GM12878 (cell line): ENCODE data around the gene GLB1L3. TPM values are rescaled to one million over a fixed set of nuclear protein-coding genes. Genes with fewer than 3 reads are reported as not detected.

Source experiments
- ATAC-seq: fragments of 200-7000 bp; cut with Tn5 transposase; 3 replicates; pipeline ENCODE4 v1.9.1; 2020; ENCODE audit warnings: mild to moderate bottlenecking, moderate library complexity
- BruUV-seq: library from RNA; stranded (reverse); fragments of 400-500 nt; replicated peaks from 2 replicates; lab custom pipeline; 2021; lab: Mats Ljungman, UMichigan
- CTCF ChIA-PET: fragments of 300-600 bp; sonication (Branson Sonifier 250); formaldehyde crosslinking; extraction: SDS; loops from one replicate; lab custom pipeline; 2021; ENCODE audit warnings: inconsistent platforms; lab: Yijun Ruan, JAX
- POLR2A ChIA-PET: fragments of 350-600 bp; formaldehyde crosslinking; extraction: SDS; loops from one replicate; lab custom pipeline; 2021; ENCODE audit warnings: inconsistent platforms; lab: Charles Lee
- RAD21 ChIA-PET: fragments of 300-600 bp; sonication (Branson Sonifier 250); formaldehyde crosslinking; loops from one replicate; lab custom pipeline; 2023; ENCODE audit warnings: antibody characterized with exemption; ENCODE audit not compliant: unreplicated experiment; lab: Charles Lee
- SMC1A ChIA-PET: fragments of 300-600 bp; sonication (Branson Sonifier 250); formaldehyde crosslinking; loops from one replicate; lab custom pipeline; 2023; ENCODE audit not compliant: unreplicated experiment, uncharacterized antibody; lab: Charles Lee
- DNase-seq: peaks from one replicate; pipeline ENCODE4 v3.0.0-alpha.2; 2011; ENCODE audit warnings: low read depth, low spot score
- FAIRE-seq: peaks from 3 replicates; lab custom pipeline; 2011; peaks lifted over from hg19 to GRCh38; lab: Jason Lieb, UNC
- H2AFZ ChIP-seq: 2 replicates; pipeline ENCODE4 v1.6.0; 2011; ENCODE audit warnings: low read depth, low read length, control low read depth; ENCODE audit not compliant: control insufficient read depth
- H3K27ac ChIP-seq: 2 replicates; pipeline ENCODE4 v1.5.1; 2011; ENCODE audit warnings: control low read depth; ENCODE audit not compliant: control insufficient read depth, insufficient read depth
- H3K27me3 ChIP-seq, 2 experiments: replicated peaks in 1 of 2; 2 replicates each; pipeline versions ENCODE4 v1.6.0 to v1.6.1; 2011; ENCODE audit warnings: low read length in 1 of 2; ENCODE audit not compliant: control insufficient read depth in 2 of 2, insufficient read depth in 2 of 2
- H3K36me3 ChIP-seq, 2 experiments: 2 replicates each; pipeline ENCODE4 v1.5.1; 2011; ENCODE audit warnings: low read length in 1 of 2; ENCODE audit not compliant: control insufficient read depth in 2 of 2, insufficient read depth in 2 of 2
- H3K4me1 ChIP-seq: 2 replicates; pipeline ENCODE4 v1.6.1; 2011; ENCODE audit warnings: mild to moderate bottlenecking, low read length, moderate library complexity, mixed read lengths; ENCODE audit not compliant: control insufficient read depth, insufficient read depth
- H3K4me2 ChIP-seq: 2 replicates; pipeline ENCODE4 v1.6.0; 2011; ENCODE audit warnings: control low read depth; ENCODE audit not compliant: control insufficient read depth, insufficient read depth
- H3K4me3 ChIP-seq: fragments of 200-600 bp; sonication (generic); 2 replicates; pipeline ENCODE4 v1.5.1; 2016
- H3K79me2 ChIP-seq: 2 replicates; pipeline ENCODE4 v1.6.0; 2011; ENCODE audit warnings: low read length; ENCODE audit not compliant: control insufficient read depth, insufficient read depth
- H3K9ac ChIP-seq: 2 replicates; pipeline ENCODE4 v1.8.0; 2011; ENCODE audit warnings: low read length, control low read depth, mixed read lengths; ENCODE audit not compliant: control insufficient read depth, insufficient read depth
- H3K9me3 ChIP-seq: replicated peaks from 3 replicates; pipeline ENCODE4 v1.5.1; 2011; ENCODE audit warnings: mild to moderate bottlenecking, low read length; ENCODE audit not compliant: control insufficient read depth, insufficient read depth
- H4K20me1 ChIP-seq: 2 replicates; pipeline ENCODE4 v1.6.0; 2011; ENCODE audit not compliant: control insufficient read depth, insufficient read depth
- ATF7 ChIP-seq: fragments of 450-650 bp; IDR thresholded peaks from 2 replicates; pipeline ENCODE4 v1.6.1; 2016; ENCODE audit warnings: low read depth, mild to moderate bottlenecking
- HCFC1 ChIP-seq: fragments of 150-350 bp; IDR thresholded peaks from 2 replicates; pipeline ENCODE4 v1.6.1; 2014; ENCODE audit warnings: low read length
- IKZF1 ChIP-seq: fragments of 450-650 bp; conservative IDR thresholded peaks from 2 replicates; pipeline ENCODE4 v1.6.1; 2017; ENCODE audit warnings: antibody characterized with exemption, mild to moderate bottlenecking
- MTA3 ChIP-seq: IDR thresholded peaks from 2 replicates; pipeline ENCODE4 v1.6.1; 2012; ENCODE audit warnings: low read length, inconsistent platforms, borderline replicate concordance
- NFXL1 ChIP-seq: fragments of 450-650 bp; IDR thresholded peaks from 2 replicates; pipeline ENCODE4 v1.6.1; 2017; ENCODE audit warnings: antibody characterized with exemption, mild to moderate bottlenecking, borderline replicate concordance
- RAD21 ChIP-seq: IDR thresholded peaks from 2 replicates; pipeline ENCODE4 v1.6.1; 2011; ENCODE audit warnings: mild to moderate bottlenecking, low read depth, low read length, moderate library complexity; ENCODE audit not compliant: insufficient read depth
- RCOR1 ChIP-seq: conservative IDR thresholded peaks from 2 replicates; pipeline ENCODE4 v1.6.1; 2012; ENCODE audit warnings: low read depth, low read length, improper control_type of control experiment
- RFX5 ChIP-seq: IDR thresholded peaks from 2 replicates; pipeline ENCODE4 v1.6.1; 2011; ENCODE audit warnings: low read depth, low read length, improper control_type of control experiment
- SP1 ChIP-seq: IDR thresholded peaks from one replicate; pipeline ENCODE4 v1.6.1; 2011; ENCODE audit warnings: low read depth, low read length
- SREBF1 ChIP-seq: IDR thresholded peaks from 2 replicates; pipeline ENCODE4 v1.6.1; 2012; ENCODE audit warnings: mild to moderate bottlenecking, low read length
- SREBF2 ChIP-seq: IDR thresholded peaks from 2 replicates; pipeline ENCODE4 v1.6.1; 2012; ENCODE audit warnings: mild to moderate bottlenecking, low read length
- STAT1 ChIP-seq: fragments of 450-650 bp; conservative IDR thresholded peaks from 2 replicates; pipeline ENCODE4 v1.6.1; 2014; ENCODE audit warnings: antibody characterized with exemption, mild to moderate bottlenecking
- TCF12 ChIP-seq: IDR thresholded peaks from 2 replicates; pipeline ENCODE4 v1.6.1; 2011; ENCODE audit warnings: low read depth, mild to moderate bottlenecking, low read length
- TCF7 ChIP-seq: IDR thresholded peaks from 2 replicates; pipeline ENCODE4 v1.6.1; 2014; ENCODE audit warnings: antibody characterized with exemption, borderline replicate concordance
- ZNF274 ChIP-seq: IDR thresholded peaks from one replicate; pipeline ENCODE4 v1.8.0; 2011; ENCODE audit not compliant: insufficient read length, insufficient read depth
- ZZZ3 ChIP-seq: IDR thresholded peaks from 2 replicates; pipeline ENCODE4 v1.6.1; 2011; ENCODE audit warnings: low read depth; ENCODE audit not compliant: control insufficient read depth, insufficient read length
- WGBS: methylation state at CpG from one replicate; pipeline ENCODE4 v1.1.6; 2016; ENCODE audit warnings: low lambda C conversion rate; ENCODE audit not compliant: insufficient replicate concordance, insufficient coverage; ENCODE audit errors: missing lambda C conversion rate; 5-methylcytosine and 5-hydroxymethylcytosine counted together
- in situ Hi-C: fragments of 300-500 bp; cut with MboI; formaldehyde crosslinking; loops from 9 replicates; pipeline ENCODE4 v1.14.3; 2018; ENCODE audit warnings: mixed read lengths
- intact Hi-C: fragments of 100-400 bp; cut with micrococcal nuclease; formaldehyde crosslinking; loops from one replicate; pipeline ENCODE4 v1.14.2; 2022; ENCODE audit not compliant: unreplicated experiment
- polyA plus RNA-seq, 11 experiments: library from polyadenylated mRNA; depleted of rRNA in 4 of 11; unstranded in 6 of 11; stranded (reverse) in 5 of 11; fragments of >200 nt; fragmentation: Nextera tagmentation in 4 of 11; fragmentation: Illumina TruSeq in 1 of 11; extraction: Ambion mirVana in 4 of 11; extraction: Trizol in 1 of 11; gene quantifications; 1 replicate in 1 of 11; 2 replicates in 10 of 11; pipeline versions ENCODE4 v1.2.1 to v1.2.3, GENCODE V29; 2011 to 2016; ENCODE audit warnings: inconsistent platforms in 2 of 11, missing spikeins in 2 of 11, low read depth in 1 of 11
- total RNA-seq, 4 experiments: library from RNA; depleted of rRNA in 3 of 4; stranded (reverse); fragments of >200 nt in 3 of 4; fragmentation: Illumina TruSeq in 1 of 4; extraction: Trizol in 1 of 4; gene quantifications; 2 replicates each; pipeline versions ENCODE4 v1.2.1 to v1.2.3, GENCODE V29; 2013 to 2021
- TF ChIP-seq, protein P1 (sequence below): IDR thresholded peaks from 2 replicates; pipeline ENCODE4 v1.6.1; 2011; ENCODE audit warnings: low read depth, low read length, improper control_type of control experiment, borderline replicate concordance
- TF ChIP-seq, protein P2 (sequence below): fragments of 450-650 bp; IDR thresholded peaks from 2 replicates; pipeline ENCODE4 v1.6.1; 2016; ENCODE audit warnings: mild to moderate bottlenecking, moderate library complexity, borderline replicate concordance

Gene GLB1L3
- total and polyA plus RNA-seq, 10 of the 15 experiments (the other 5 are each of a cell fraction or from before 2014, with no cell fraction given) = 0.53 to 2.9 (median 1.9) TPM; not detected in 1

DNA sequence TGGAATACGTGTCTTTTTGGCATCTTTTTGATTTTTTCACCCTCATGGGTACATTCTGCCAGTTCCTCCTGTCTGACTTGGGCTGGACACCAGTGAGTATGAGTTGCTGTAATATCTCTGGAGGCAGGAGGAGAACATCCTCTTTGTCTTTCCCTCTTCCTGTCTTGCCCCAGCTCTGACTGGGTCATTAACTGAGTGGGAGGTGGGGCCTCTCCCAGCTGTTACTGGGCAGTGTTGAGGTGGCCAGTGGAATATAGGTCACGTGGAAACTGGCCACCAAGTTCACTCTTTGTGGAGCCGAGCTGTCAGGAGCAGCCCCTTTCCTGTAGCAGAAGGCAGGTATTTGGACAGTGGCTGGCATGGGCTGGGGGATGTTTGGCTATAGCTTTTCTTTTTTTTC lies 57.8 kb downstream of the GLB1L3 start:
- no peaks in the 10 kb centered on the region for H4K20me1 ChIP-seq
- H3K79me2 ChIP-seq = no peaks in the 10 kb centered on the region
- H3K4me1 ChIP-seq = no peaks in the 10 kb centered on the region; the same call in 1 of the 2 replicates
- H3K36me3 ChIP-seq = no peaks in the 10 kb centered on the region
- DNase-seq (no peak), ATAC-seq (no peak), FAIRE-seq (no peak)
- H3K27ac ChIP-seq = no peak overlapping the region
- no TSS peak for BruUV-seq
- WGBS = 21% methylated on average over 3 of the region's 3 CpGs
- H3K4me3 ChIP-seq = no peak overlapping the region
- in situ Hi-C loops = no loop called here
- H3K9ac ChIP-seq = no peak overlapping the region
- intact Hi-C loops = no loop called here
- H2AFZ ChIP-seq = no peak overlapping the region
- H3K27me3 ChIP-seq = peaks cover 0 to 3% of the 10 kb centered on the region in 2 experiments; a peak in 3 of 4 replicates
- H3K4me2 ChIP-seq = no peak overlapping the region
- SMC1A ChIA-PET = no interaction called here
- H3K9me3 ChIP-seq = no peaks in the 10 kb centered on the region
- POLR2A ChIA-PET = no interaction called here
- RAD21 ChIA-PET = no interaction called here
- CTCF ChIA-PET = no interaction called here
- TF ChIP-seq TCF12 (no peak), RCOR1 (no peak), ZNF274 (no peak), ATF7 (no peak), SP1 (no peak), IKZF1 (no peak), SREBF1 (no peak), RFX5 (no peak), MTA3 (no peak), HCFC1 (no peak), SREBF2 (no peak), TCF7 (no peak), NFXL1 (no peak), ZZZ3 (no peak), STAT1 (no peak), RAD21 (no peak)
- TF ChIP-seq, protein P1, sequence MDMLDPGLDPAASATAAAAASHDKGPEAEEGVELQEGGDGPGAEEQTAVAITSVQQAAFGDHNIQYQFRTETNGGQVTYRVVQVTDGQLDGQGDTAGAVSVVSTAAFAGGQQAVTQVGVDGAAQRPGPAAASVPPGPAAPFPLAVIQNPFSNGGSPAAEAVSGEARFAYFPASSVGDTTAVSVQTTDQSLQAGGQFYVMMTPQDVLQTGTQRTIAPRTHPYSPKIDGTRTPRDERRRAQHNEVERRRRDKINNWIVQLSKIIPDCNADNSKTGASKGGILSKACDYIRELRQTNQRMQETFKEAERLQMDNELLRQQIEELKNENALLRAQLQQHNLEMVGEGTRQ = no peak
- TF ChIP-seq, protein P2, sequence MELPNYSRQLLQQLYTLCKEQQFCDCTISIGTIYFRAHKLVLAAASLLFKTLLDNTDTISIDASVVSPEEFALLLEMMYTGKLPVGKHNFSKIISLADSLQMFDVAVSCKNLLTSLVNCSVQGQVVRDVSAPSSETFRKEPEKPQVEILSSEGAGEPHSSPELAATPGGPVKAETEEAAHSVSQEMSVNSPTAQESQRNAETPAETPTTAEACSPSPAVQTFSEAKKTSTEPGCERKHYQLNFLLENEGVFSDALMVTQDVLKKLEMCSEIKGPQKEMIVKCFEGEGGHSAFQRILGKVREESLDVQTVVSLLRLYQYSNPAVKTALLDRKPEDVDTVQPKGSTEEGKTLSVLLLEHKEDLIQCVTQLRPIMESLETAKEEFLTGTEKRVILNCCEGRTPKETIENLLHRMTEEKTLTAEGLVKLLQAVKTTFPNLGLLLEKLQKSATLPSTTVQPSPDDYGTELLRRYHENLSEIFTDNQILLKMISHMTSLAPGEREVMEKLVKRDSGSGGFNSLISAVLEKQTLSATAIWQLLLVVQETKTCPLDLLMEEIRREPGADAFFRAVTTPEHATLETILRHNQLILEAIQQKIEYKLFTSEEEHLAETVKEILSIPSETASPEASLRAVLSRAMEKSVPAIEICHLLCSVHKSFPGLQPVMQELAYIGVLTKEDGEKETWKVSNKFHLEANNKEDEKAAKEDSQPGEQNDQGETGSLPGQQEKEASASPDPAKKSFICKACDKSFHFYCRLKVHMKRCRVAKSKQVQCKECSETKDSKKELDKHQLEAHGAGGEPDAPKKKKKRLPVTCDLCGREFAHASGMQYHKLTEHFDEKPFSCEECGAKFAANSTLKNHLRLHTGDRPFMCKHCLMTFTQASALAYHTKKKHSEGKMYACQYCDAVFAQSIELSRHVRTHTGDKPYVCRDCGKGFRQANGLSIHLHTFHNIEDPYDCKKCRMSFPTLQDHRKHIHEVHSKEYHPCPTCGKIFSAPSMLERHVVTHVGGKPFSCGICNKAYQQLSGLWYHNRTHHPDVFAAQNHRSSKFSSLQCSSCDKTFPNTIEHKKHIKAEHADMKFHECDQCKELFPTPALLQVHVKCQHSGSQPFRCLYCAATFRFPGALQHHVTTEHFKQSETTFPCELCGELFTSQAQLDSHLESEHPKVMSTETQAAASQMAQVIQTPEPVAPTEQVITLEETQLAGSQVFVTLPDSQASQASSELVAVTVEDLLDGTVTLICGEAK = no peak
